Measurements from ENCODE around the gene ETV5.
"Not testable (repeated sequence)": the region's sequence is repeated elsewhere in the genome, so short reads cannot be mapped to it uniquely, and the experiment has no call there.

Gene ETV5

GRCh38 chr3:186046838-186047237 lies 62.1 kb downstream of the ETV5 start:
- Histone ChIP-seq H3K9ac (ENCODE audit: low read depth, low read length) (no peak overlapping the region), H3K4me1 (ENCODE audit: control insufficient read depth, insufficient read depth, low read length) (no peaks in the 10 kb centered on the region), H3K4me3 (ENCODE audit: low read depth, low read length) (no peak overlapping the region), H3K27ac (ENCODE audit: low read depth, low read length) (no peak overlapping the region), H3K9me3 (ENCODE audit: control insufficient read depth, insufficient read depth, low read length) (no peaks in the 10 kb centered on the region), H3K36me3 (ENCODE audit: control insufficient read depth, insufficient read depth, low read length) (0 out of 2 replicates have a peak, but pooled peaks cover 5% of the 10 kb centered on the region), H3K27me3 (ENCODE audit: control insufficient read depth, insufficient read depth, low read length) (no peaks in the 10 kb centered on the region)

GRCh38 chr3:186044968-186045367 lies 63.9 kb downstream of the ETV5 start:
- Histone ChIP-seq H3K36me3 (ENCODE audit: control insufficient read depth, insufficient read depth, low read length) (no peaks in the 10 kb centered on the region), H3K27ac (ENCODE audit: low read depth, low read length) (no peak overlapping the region)

GRCh38 chr3:186044427-186044826 lies 64.5 kb downstream of the ETV5 start:
- no peaks in the 10 kb centered on the region for H3K4me1 ChIP-seq (ENCODE audit: control insufficient read depth, insufficient read depth, low read length)
- H3K4me3 ChIP-seq (ENCODE audit: low read depth, low read length) = no peak overlapping the region
- no peaks in the 10 kb centered on the region for H3K27me3 ChIP-seq (ENCODE audit: control insufficient read depth, insufficient read depth, low read length)
- H3K27ac ChIP-seq (ENCODE audit: low read depth, low read length) = no peak overlapping the region
- H3K36me3 ChIP-seq (ENCODE audit: control insufficient read depth, insufficient read depth, low read length) = no peaks in the 10 kb centered on the region
- H3K9ac ChIP-seq (ENCODE audit: low read depth, low read length) = no peak overlapping the region
- no peaks in the 10 kb centered on the region for H3K9me3 ChIP-seq (ENCODE audit: control insufficient read depth, insufficient read depth, low read length)

More at GRCh38 chr3:186044968-186045367, 63.9 kb downstream of the ETV5 start:
- no peak overlapping the region for H3K9ac ChIP-seq (ENCODE audit: low read depth, low read length)
- H3K27me3 ChIP-seq (ENCODE audit: control insufficient read depth, insufficient read depth, low read length) = no peaks in the 10 kb centered on the region
- H3K9me3 ChIP-seq (ENCODE audit: control insufficient read depth, insufficient read depth, low read length) = no peaks in the 10 kb centered on the region
- H3K4me3 ChIP-seq (ENCODE audit: low read depth, low read length) = no peak overlapping the region
- no peaks in the 10 kb centered on the region for H3K4me1 ChIP-seq (ENCODE audit: control insufficient read depth, insufficient read depth, low read length)

GRCh38 chr3:186042521-186043202 lies 66.2 kb downstream of the ETV5 start:
- no peak overlapping the region for H3K27ac ChIP-seq (ENCODE audit: low read depth, low read length)
- H3K9ac ChIP-seq (ENCODE audit: low read depth, low read length) = no peak overlapping the region
- no peaks in the 10 kb centered on the region for H3K4me1 ChIP-seq (ENCODE audit: control insufficient read depth, insufficient read depth, low read length)
- no peak overlapping the region for H3K4me3 ChIP-seq (ENCODE audit: low read depth, low read length)
- no peaks in the 10 kb centered on the region for H3K36me3 ChIP-seq (ENCODE audit: control insufficient read depth, insufficient read depth, low read length)
- no peaks in the 10 kb centered on the region for H3K27me3 ChIP-seq (ENCODE audit: control insufficient read depth, insufficient read depth, low read length)
- no peaks in the 10 kb centered on the region for H3K9me3 ChIP-seq (ENCODE audit: control insufficient read depth, insufficient read depth, low read length)

DNA sequence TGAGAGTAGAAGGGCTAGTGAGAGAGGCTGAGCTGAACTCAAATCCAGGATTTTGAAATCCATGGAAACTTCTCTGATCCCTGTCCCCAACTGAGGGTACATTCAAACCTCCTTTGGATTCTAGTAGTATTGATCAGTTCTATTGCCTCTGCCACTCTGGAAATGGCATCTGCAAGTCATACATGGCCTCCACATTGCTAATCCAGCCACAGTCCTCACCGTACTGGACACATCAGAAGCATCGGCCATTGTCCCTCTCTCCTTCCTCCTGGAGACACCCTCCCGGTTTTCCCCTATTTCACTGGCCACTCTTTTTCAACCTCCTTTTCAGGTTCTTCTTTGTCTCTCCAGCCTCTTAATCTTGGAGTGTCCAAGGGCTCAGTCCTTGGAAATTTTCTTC lies 66.9 kb downstream of the ETV5 start:
- no peaks in the 10 kb centered on the region for H3K27me3 ChIP-seq (ENCODE audit: control insufficient read depth, insufficient read depth, low read length)
- H3K9me3 ChIP-seq (ENCODE audit: control insufficient read depth, insufficient read depth, low read length) = no peaks in the 10 kb centered on the region
- H3K27ac ChIP-seq (ENCODE audit: low read depth, low read length) = no peak overlapping the region
- H3K4me3 ChIP-seq (ENCODE audit: low read depth, low read length) = no peak overlapping the region
- no peaks in the 10 kb centered on the region for H3K4me1 ChIP-seq (ENCODE audit: control insufficient read depth, insufficient read depth, low read length)
- H3K9ac ChIP-seq (ENCODE audit: low read depth, low read length) = no peak overlapping the region
- H3K36me3 ChIP-seq (ENCODE audit: control insufficient read depth, insufficient read depth, low read length) = no peaks in the 10 kb centered on the region

GRCh38 chr3:186038360-186038759 lies 70.5 kb downstream of the ETV5 start:
- Histone ChIP-seq H3K27me3 (ENCODE audit: control insufficient read depth, insufficient read depth, low read length) (no peaks in the 10 kb centered on the region), H3K9ac (ENCODE audit: low read depth, low read length) (no peak overlapping the region), H3K4me3 (ENCODE audit: low read depth, low read length) (no peak overlapping the region), H3K36me3 (ENCODE audit: control insufficient read depth, insufficient read depth, low read length) (no peaks in the 10 kb centered on the region), H3K9me3 (ENCODE audit: control insufficient read depth, insufficient read depth, low read length) (peaks cover 4% of the 10 kb centered on the region; the same call in 1 of the 2 replicates), H3K27ac (ENCODE audit: low read depth, low read length) (no peak overlapping the region), H3K4me1 (ENCODE audit: control insufficient read depth, insufficient read depth, low read length) (no peaks in the 10 kb centered on the region)

DNA sequence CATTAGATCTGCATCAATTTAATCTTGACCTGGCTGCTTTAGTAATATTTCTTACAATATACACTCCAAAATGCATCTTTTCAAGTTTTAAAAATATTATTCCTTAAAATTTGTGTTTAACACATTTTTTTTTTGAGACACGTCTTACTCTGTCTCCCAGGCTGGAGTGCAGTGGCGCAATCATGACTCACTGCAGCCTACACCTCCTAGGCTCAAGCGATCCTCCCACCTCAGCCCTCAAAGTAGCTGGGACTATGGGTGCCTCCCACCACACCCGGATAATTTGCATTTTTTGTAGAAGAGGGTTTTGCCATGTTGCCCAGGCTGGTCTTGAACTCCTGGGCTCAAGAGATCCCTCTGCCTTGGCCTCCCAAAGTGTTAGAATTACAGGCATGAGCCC lies 73.6 kb downstream of the ETV5 start:
- Histone ChIP-seq H3K4me3 (ENCODE audit: low read depth, low read length) (no peak overlapping the region), H3K36me3 (ENCODE audit: control insufficient read depth, insufficient read depth, low read length) (no peaks in the 10 kb centered on the region), H3K9ac (ENCODE audit: low read depth, low read length) (no peak overlapping the region), H3K4me1 (ENCODE audit: control insufficient read depth, insufficient read depth, low read length) (no peaks in the 10 kb centered on the region), H3K27ac (ENCODE audit: low read depth, low read length) (no peak overlapping the region), H3K27me3 (ENCODE audit: control insufficient read depth, insufficient read depth, low read length) (no peaks in the 10 kb centered on the region), H3K9me3 (ENCODE audit: control insufficient read depth, insufficient read depth, low read length) (peaks cover 7% of the 10 kb centered on the region; the same call in 1 of the 2 replicates)

GRCh38 chr3:186032321-186032720 lies 76.6 kb downstream of the ETV5 start:
- Histone ChIP-seq H3K4me3 (ENCODE audit: low read depth, low read length) (no peak overlapping the region), H3K27me3 (ENCODE audit: control insufficient read depth, insufficient read depth, low read length) (no peaks in the 10 kb centered on the region), H3K4me1 (ENCODE audit: control insufficient read depth, insufficient read depth, low read length) (no peaks in the 10 kb centered on the region), H3K9ac (ENCODE audit: low read depth, low read length) (no peak overlapping the region), H3K27ac (ENCODE audit: low read depth, low read length) (no peak overlapping the region), H3K36me3 (ENCODE audit: control insufficient read depth, insufficient read depth, low read length) (no peaks in the 10 kb centered on the region), H3K9me3 (ENCODE audit: control insufficient read depth, insufficient read depth, low read length) (peaks cover 7% of the 10 kb centered on the region; the same call in 1 of the 2 replicates)

DNA sequence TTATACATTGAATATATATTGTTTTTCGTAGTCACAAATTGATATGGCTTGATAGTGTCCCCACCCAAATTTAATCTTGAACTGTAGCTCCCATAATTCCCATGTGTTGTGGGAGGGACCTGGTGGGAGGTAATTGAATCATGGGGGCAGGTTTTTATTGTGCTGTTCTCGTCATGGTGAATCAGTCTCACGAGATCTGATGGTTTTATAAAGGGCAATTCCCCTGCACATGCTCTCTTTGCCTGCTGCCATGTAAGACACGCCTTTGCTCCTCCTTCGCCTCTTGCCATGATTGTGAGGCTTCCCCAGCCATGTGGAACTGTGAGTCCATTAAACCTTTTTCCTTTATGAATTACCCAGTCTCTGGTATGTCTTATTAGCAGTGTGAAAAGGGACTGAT lies 82.9 kb downstream of the ETV5 start:
- H3K36me3 ChIP-seq (ENCODE audit: control insufficient read depth, insufficient read depth, low read length) = not testable (repeated sequence)

GRCh38 chr3:186025161-186025560 lies 83.7 kb downstream of the ETV5 start:
- Histone ChIP-seq H3K9ac (ENCODE audit: low read depth, low read length) (no peak overlapping the region), H3K27ac (ENCODE audit: low read depth, low read length) (no peak overlapping the region), H3K27me3 (ENCODE audit: control insufficient read depth, insufficient read depth, low read length) (no peaks in the 10 kb centered on the region), H3K36me3 (ENCODE audit: control insufficient read depth, insufficient read depth, low read length) (no peaks in the 10 kb centered on the region), H3K4me3 (ENCODE audit: low read depth, low read length) (no peak overlapping the region), H3K9me3 (ENCODE audit: control insufficient read depth, insufficient read depth, low read length) (no peaks in the 10 kb centered on the region), H3K4me1 (ENCODE audit: control insufficient read depth, insufficient read depth, low read length) (no peaks in the 10 kb centered on the region)

More for the DNA sequence above, 82.9 kb downstream of the ETV5 start:
- H3K9ac ChIP-seq (ENCODE audit: low read depth, low read length); H3K4me1 ChIP-seq (ENCODE audit: control insufficient read depth, insufficient read depth, low read length); H3K27ac ChIP-seq (ENCODE audit: low read depth, low read length); H3K4me3 ChIP-seq (ENCODE audit: low read depth, low read length); H3K9me3 ChIP-seq (ENCODE audit: control insufficient read depth, insufficient read depth, low read length); H3K27me3 ChIP-seq (ENCODE audit: control insufficient read depth, insufficient read depth, low read length): not testable (repeated sequence)

DNA sequence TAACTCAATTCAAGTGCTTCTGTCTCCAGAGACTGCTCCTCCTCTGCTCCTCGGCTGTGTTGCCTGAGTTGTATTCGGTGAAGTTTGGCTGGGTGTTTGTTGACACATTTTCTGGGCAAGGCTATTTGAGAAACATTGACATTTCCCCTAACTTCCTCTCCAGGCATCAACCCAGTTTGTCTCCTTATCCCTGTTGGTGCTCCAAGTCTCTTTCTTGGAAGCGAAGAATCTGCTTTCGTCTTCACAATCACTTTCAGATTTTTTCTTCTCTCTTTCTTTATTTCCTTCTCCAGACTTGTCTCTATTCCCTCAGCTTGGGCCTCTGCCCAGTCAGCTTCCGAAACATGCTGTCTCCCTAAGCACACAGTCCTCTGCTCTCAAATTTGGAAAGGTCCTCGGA lies 84.7 kb downstream of the ETV5 start:
- no peaks in the 10 kb centered on the region for H3K36me3 ChIP-seq (ENCODE audit: control insufficient read depth, insufficient read depth, low read length)
- H3K27ac ChIP-seq (ENCODE audit: low read depth, low read length) = no peak overlapping the region
- no peaks in the 10 kb centered on the region for H3K4me1 ChIP-seq (ENCODE audit: control insufficient read depth, insufficient read depth, low read length)
- H3K4me3 ChIP-seq (ENCODE audit: low read depth, low read length) = no peak overlapping the region
- no peak overlapping the region for H3K9ac ChIP-seq (ENCODE audit: low read depth, low read length)
- no peaks in the 10 kb centered on the region for H3K27me3 ChIP-seq (ENCODE audit: control insufficient read depth, insufficient read depth, low read length)
- H3K9me3 ChIP-seq (ENCODE audit: control insufficient read depth, insufficient read depth, low read length) = no peaks in the 10 kb centered on the region

Measured in HUES48 (cell line).